HL-60 (cell line): ENCODE data around the gene HPSE2.

Experiments used
- DNase-seq, 2 experiments: peaks; one replicate each; pipeline ENCODE4 v3.0.0-alpha.2; 2010 to 2020; ENCODE audit warnings: low read depth in 1 of 2, low spot score in 1 of 2
- H3K27ac ChIP-seq: fragments of 250-450 bp; sonication (Bioruptor Pico); replicated peaks from 2 replicates; pipeline ENCODE4 v1.5.1; 2020; ENCODE audit warnings: mild to moderate bottlenecking, moderate library complexity
- H3K27me3 ChIP-seq: fragments of 250-450 bp; sonication (Bioruptor Pico); 2 replicates; pipeline ENCODE4 v1.5.1; 2021; ENCODE audit warnings: mild to moderate bottlenecking, moderate library complexity; ENCODE audit not compliant: insufficient read depth, poor library complexity, severe bottlenecking
- H3K4me3 ChIP-seq: replicated peaks from 2 replicates; pipeline ENCODE4 v1.5.1; 2011; ENCODE audit warnings: mild to moderate bottlenecking, control low read depth, low read length; ENCODE audit not compliant: insufficient read depth
- CTCF ChIP-seq: IDR thresholded peaks from one replicate; pipeline ENCODE4 v1.5.1; 2011; ENCODE audit warnings: low read length, control low read depth, inconsistent platforms; ENCODE audit not compliant: insufficient read depth
- GABPA ChIP-seq: IDR thresholded peaks from 2 replicates; pipeline ENCODE4 v1.6.1; 2012; ENCODE audit warnings: low read depth
- POLR2AphosphoS5 ChIP-seq: IDR thresholded peaks from 2 replicates; pipeline ENCODE4 v1.6.1; 2012; ENCODE audit warnings: low read depth
- SPI1 ChIP-seq: IDR thresholded peaks from 2 replicates; pipeline ENCODE4 v1.6.1; 2012; ENCODE audit warnings: low read depth, mild to moderate bottlenecking, borderline replicate concordance
- TF ChIP-seq, protein P1 (sequence below): IDR thresholded peaks from 2 replicates; pipeline ENCODE4 v1.6.1; 2012; ENCODE audit warnings: low read depth; ENCODE audit not compliant: insufficient replicate concordance

Gene HPSE2

GRCh38 chr10:98432330-98432729 lies 803.3 kb downstream of the HPSE2 start:
- no peak for TF ChIP-seq SPI1
- no peak for TF ChIP-seq CTCF
- TF ChIP-seq POLR2AphosphoS5, result no peak
- TF ChIP-seq GABPA, result no peak
- TF ChIP-seq, protein P1, sequence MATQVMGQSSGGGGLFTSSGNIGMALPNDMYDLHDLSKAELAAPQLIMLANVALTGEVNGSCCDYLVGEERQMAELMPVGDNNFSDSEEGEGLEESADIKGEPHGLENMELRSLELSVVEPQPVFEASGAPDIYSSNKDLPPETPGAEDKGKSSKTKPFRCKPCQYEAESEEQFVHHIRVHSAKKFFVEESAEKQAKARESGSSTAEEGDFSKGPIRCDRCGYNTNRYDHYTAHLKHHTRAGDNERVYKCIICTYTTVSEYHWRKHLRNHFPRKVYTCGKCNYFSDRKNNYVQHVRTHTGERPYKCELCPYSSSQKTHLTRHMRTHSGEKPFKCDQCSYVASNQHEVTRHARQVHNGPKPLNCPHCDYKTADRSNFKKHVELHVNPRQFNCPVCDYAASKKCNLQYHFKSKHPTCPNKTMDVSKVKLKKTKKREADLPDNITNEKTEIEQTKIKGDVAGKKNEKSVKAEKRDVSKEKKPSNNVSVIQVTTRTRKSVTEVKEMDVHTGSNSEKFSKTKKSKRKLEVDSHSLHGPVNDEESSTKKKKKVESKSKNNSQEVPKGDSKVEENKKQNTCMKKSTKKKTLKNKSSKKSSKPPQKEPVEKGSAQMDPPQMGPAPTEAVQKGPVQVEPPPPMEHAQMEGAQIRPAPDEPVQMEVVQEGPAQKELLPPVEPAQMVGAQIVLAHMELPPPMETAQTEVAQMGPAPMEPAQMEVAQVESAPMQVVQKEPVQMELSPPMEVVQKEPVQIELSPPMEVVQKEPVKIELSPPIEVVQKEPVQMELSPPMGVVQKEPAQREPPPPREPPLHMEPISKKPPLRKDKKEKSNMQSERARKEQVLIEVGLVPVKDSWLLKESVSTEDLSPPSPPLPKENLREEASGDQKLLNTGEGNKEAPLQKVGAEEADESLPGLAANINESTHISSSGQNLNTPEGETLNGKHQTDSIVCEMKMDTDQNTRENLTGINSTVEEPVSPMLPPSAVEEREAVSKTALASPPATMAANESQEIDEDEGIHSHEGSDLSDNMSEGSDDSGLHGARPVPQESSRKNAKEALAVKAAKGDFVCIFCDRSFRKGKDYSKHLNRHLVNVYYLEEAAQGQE, result no peak
- Histone ChIP-seq H3K27me3 (no peaks in the 10 kb centered on the region), H3K27ac (no peak overlapping the region), H3K4me3 (no peak overlapping the region)
- DNase-seq, result no peak

GRCh38 chr10:98431016-98431415 lies 804.6 kb downstream of the HPSE2 start:
- Histone ChIP-seq H3K27me3 (no peaks in the 10 kb centered on the region), H3K27ac (no peak overlapping the region), H3K4me3 (no peak overlapping the region)
- DNase-seq, result no peak
- TF ChIP-seq SPI1 (no peak), GABPA (no peak), POLR2AphosphoS5 (no peak), CTCF (no peak)
- TF ChIP-seq, protein P1, result no peak

DNA sequence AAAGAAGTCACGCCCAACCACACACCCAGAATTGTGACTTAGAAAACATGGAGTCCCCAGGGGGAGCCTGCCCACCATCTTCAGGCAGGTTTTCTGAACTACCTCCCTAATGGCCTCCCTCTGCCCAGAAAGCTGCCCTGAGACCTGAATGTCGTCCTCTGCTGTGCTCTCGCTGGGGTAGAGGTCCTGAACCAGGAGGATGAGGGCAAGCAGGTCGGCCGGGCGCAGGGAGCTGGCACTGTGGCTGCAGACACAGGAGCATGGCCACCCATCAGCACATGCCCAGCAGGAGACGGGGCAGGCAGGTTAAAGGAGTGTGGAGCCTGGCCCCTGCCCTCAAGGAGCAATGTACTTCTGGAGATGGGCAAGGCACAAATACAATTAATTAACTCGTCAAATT lies 805.2 kb downstream of the HPSE2 start:
- no peaks in the 10 kb centered on the region for H3K27me3 ChIP-seq
- no peak for TF ChIP-seq CTCF
- no peak for TF ChIP-seq POLR2AphosphoS5
- TF ChIP-seq SPI1, result no peak
- TF ChIP-seq, protein P1, result no peak
- no peak for TF ChIP-seq GABPA
- no peak for DNase-seq

More for the DNA sequence above, 805.2 kb downstream of the HPSE2 start:
- no peak overlapping the region for H3K27ac ChIP-seq
- no peak overlapping the region for H3K4me3 ChIP-seq
